Smooth muscle cell (in vitro differentiated cells): Measurements from ENCODE around the gene EXOG. TPM values are rescaled to one million over a fixed set of nuclear protein-coding genes. Genes with fewer than 3 reads are reported as not detected.

ENCODE experiments used
- DNase-seq: peaks from one replicate; lab custom pipeline; 2025; ENCODE audit not compliant: unreplicated experiment; lab: John Stamatoyannopoulos, UW
- H2AFZ ChIP-seq: fragments of 200-600 bp; sonication (generic); 2 replicates; pipeline ENCODE4 v1.6.0; 2016; ENCODE audit warnings: antibody characterized with exemption, low read depth, mild to moderate bottlenecking
- H3F3A ChIP-seq: fragments of 200-600 bp; sonication (generic); 2 replicates; pipeline ENCODE4 v1.6.0; 2017; ENCODE audit warnings: antibody characterized with exemption, low read depth
- H3K27ac ChIP-seq: fragments of 200-600 bp; sonication (generic); 2 replicates; pipeline ENCODE4 v1.5.1; 2016; ENCODE audit warnings: low read depth, mild to moderate bottlenecking
- H3K27me3 ChIP-seq: fragments of 200-600 bp; sonication (generic); 2 replicates; pipeline ENCODE4 v1.6.1; 2016; ENCODE audit warnings: low read depth, mild to moderate bottlenecking
- H3K36me3 ChIP-seq: fragments of 200-600 bp; sonication (generic); 2 replicates; pipeline ENCODE4 v1.5.1; 2016; ENCODE audit warnings: low read depth
- H3K4me1 ChIP-seq: fragments of 200-600 bp; sonication (generic); 2 replicates; pipeline ENCODE4 v1.5.1; 2016; ENCODE audit warnings: low read depth
- H3K4me2 ChIP-seq: fragments of 200-600 bp; sonication (generic); 2 replicates; pipeline ENCODE4 v1.6.0; 2016; ENCODE audit warnings: mild to moderate bottlenecking
- H3K4me3 ChIP-seq: fragments of 200-600 bp; sonication (generic); 2 replicates; pipeline ENCODE4 v1.5.1; 2016; ENCODE audit warnings: mild to moderate bottlenecking
- H3K79me2 ChIP-seq: fragments of 200-600 bp; sonication (generic); 2 replicates; pipeline ENCODE4 v1.6.0; 2016; ENCODE audit warnings: low read depth, mild to moderate bottlenecking
- H3K9ac ChIP-seq: fragments of 200-600 bp; sonication (generic); 2 replicates; pipeline ENCODE4 v1.6.0; 2016; ENCODE audit warnings: low read depth
- H3K9me3 ChIP-seq: fragments of 200-600 bp; sonication (generic); replicated peaks from 2 replicates; pipeline ENCODE4 v1.5.1; 2016; ENCODE audit warnings: low read depth
- H4K20me1 ChIP-seq: fragments of 200-600 bp; sonication (generic); 2 replicates; pipeline ENCODE4 v1.6.0; 2016; ENCODE audit warnings: low read depth
- CTCF ChIP-seq: fragments of 200-600 bp; sonication (generic); IDR thresholded peaks from 2 replicates; pipeline ENCODE4 v1.5.1; 2017; ENCODE audit warnings: borderline replicate concordance, mild to moderate bottlenecking, antibody characterized with exemption; ENCODE audit not compliant: insufficient read depth, poor library complexity, severe bottlenecking
- WGBS: methylation state at CpG from one replicate; pipeline ENCODE4 v1.1.7; 2016; ENCODE audit warnings: low lambda C conversion rate; 5-methylcytosine and 5-hydroxymethylcytosine counted together
- polyA plus RNA-seq: library from polyadenylated mRNA; unstranded; fragments of >200 nt; fragmentation: Nextera tagmentation; extraction: Ambion mirVana; gene quantifications from 2 replicates; pipeline ENCODE4 v1.2.1, GENCODE V29; 2016
- total RNA-seq: library from RNA; depleted of rRNA; stranded (reverse); fragments of >200 nt; gene quantifications from 2 replicates; pipeline ENCODE4 v1.2.3, GENCODE V29; 2014

Gene EXOG
- total and polyA plus RNA-seq, 2 experiments from 2014 or later: 3.9 to 5.2 TPM

DNA sequence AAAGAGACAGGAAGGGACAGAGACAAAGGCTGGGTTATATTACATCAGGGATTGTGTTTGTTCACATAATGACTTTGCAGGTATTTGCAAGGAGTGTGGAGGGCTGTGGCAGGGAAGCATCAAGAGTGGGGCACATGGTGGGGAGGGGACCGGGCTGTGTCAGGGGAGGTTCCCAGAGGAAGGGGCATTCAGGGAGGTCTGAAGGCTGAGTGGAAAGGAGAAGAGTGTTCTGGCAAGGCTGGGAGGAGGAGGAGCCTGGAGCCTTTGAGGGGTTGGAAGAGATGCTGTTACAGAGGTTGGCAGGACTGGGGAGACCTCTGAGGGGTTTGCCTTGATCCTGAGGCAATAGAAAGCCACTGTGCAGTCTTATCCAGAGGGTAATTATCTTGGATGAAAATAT lies 49.4 kb downstream of the EXOG start:
- no peaks in the 10 kb centered on the region for H3K79me2 ChIP-seq
- no peak overlapping the region for H2AFZ ChIP-seq
- H3K36me3 ChIP-seq: no peaks in the 10 kb centered on the region
- TF ChIP-seq CTCF: no peak
- no peak overlapping the region for H3K4me2 ChIP-seq
- no peak overlapping the region for H3K4me3 ChIP-seq
- DNase-seq: no peak
- no peaks in the 10 kb centered on the region for H3K4me1 ChIP-seq
- H3K9me3 ChIP-seq: no peaks in the 10 kb centered on the region
- H3K27ac ChIP-seq: no peak overlapping the region
- H3F3A ChIP-seq: no peaks in the 10 kb centered on the region
- H3K27me3 ChIP-seq: no peaks in the 10 kb centered on the region
- no peaks in the 10 kb centered on the region for H4K20me1 ChIP-seq
- H3K9ac ChIP-seq: no peak overlapping the region
- WGBS: 100% methylated on average over 1 of the region's 1 CpG

GRCh38 chr3:38545983-38546382 lies 49.8 kb downstream of the EXOG start:
- Histone ChIP-seq H3K9me3 (no peaks in the 10 kb centered on the region), H2AFZ (no peak overlapping the region), H3K9ac (no peak overlapping the region), H3K4me3 (no peak overlapping the region), H3K36me3 (no peaks in the 10 kb centered on the region), H3K4me2 (no peak overlapping the region), H3F3A (no peaks in the 10 kb centered on the region), H4K20me1 (no peaks in the 10 kb centered on the region), H3K79me2 (no peaks in the 10 kb centered on the region), H3K27ac (no peak overlapping the region), H3K27me3 (no peaks in the 10 kb centered on the region), H3K4me1 (no peaks in the 10 kb centered on the region)
- DNase-seq: no peak
- no peak for TF ChIP-seq CTCF
- WGBS: 92% methylated on average over 4 of the region's 4 CpGs

GRCh38 chr3:38548154-38548931 lies 52.2 kb downstream of the EXOG start:
- no peak overlapping the region for H3K4me3 ChIP-seq
- no peak overlapping the region for H3K27ac ChIP-seq
- H3K9ac ChIP-seq: no peak overlapping the region
- no peaks in the 10 kb centered on the region for H3F3A ChIP-seq
- DNase-seq: no peak
- no peaks in the 10 kb centered on the region for H3K79me2 ChIP-seq
- no peak overlapping the region for H2AFZ ChIP-seq
- H3K27me3 ChIP-seq: no peaks in the 10 kb centered on the region
- H3K4me1 ChIP-seq: no peaks in the 10 kb centered on the region
- TF ChIP-seq CTCF: no peak
- no peaks in the 10 kb centered on the region for H4K20me1 ChIP-seq
- H3K9me3 ChIP-seq: no peaks in the 10 kb centered on the region
- H3K4me2 ChIP-seq: no peak overlapping the region
- WGBS: 74% methylated on average over 17 of the region's 17 CpGs
- H3K36me3 ChIP-seq: no peaks in the 10 kb centered on the region

DNA sequence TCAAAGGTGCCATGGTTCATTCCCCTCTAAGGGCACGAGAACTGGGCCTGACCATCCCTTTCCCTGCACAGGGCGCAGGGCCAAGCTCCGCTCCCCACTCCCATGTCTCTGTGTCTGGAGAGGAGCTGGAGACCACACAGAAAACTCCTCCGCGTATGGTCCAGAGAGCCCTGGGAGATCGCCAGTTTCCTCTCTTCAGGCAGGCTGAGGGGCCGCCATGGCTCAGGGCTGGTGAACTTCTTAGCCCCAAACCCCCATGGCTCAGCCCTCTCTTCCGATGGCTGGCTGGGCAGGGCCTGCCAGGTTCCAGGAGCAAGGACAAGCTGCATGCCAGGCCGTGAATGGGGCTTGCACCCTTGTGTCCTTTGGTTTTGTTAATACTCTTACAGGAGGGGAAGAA lies 52.9 kb downstream of the EXOG start:
- no peak overlapping the region for H3K4me2 ChIP-seq
- no peaks in the 10 kb centered on the region for H3K36me3 ChIP-seq
- no peaks in the 10 kb centered on the region for H3K79me2 ChIP-seq
- no peak overlapping the region for H3K4me3 ChIP-seq
- no peak overlapping the region for H3K9ac ChIP-seq
- no peaks in the 10 kb centered on the region for H3F3A ChIP-seq
- no peak for DNase-seq
- H4K20me1 ChIP-seq: no peaks in the 10 kb centered on the region
- H2AFZ ChIP-seq: no peak overlapping the region
- no peaks in the 10 kb centered on the region for H3K27me3 ChIP-seq
- no peak overlapping the region for H3K27ac ChIP-seq
- no peaks in the 10 kb centered on the region for H3K9me3 ChIP-seq
- no peaks in the 10 kb centered on the region for H3K4me1 ChIP-seq
- WGBS: 96% methylated on average over 9 of the region's 9 CpGs
- TF ChIP-seq CTCF: no peak
